NCI-H2227 treated with DMSO at 0.1 percent for 48 hours (cell line): ENCODE measurements around the gene ZWINT.

Source experiments
- DNase-seq: peaks from one replicate; lab custom pipeline; 2025; lab: John Stamatoyannopoulos, UW

The ZWINT gene, protein sequence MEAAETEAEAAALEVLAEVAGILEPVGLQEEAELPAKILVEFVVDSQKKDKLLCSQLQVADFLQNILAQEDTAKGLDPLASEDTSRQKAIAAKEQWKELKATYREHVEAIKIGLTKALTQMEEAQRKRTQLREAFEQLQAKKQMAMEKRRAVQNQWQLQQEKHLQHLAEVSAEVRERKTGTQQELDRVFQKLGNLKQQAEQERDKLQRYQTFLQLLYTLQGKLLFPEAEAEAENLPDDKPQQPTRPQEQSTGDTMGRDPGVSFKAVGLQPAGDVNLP

DNA sequence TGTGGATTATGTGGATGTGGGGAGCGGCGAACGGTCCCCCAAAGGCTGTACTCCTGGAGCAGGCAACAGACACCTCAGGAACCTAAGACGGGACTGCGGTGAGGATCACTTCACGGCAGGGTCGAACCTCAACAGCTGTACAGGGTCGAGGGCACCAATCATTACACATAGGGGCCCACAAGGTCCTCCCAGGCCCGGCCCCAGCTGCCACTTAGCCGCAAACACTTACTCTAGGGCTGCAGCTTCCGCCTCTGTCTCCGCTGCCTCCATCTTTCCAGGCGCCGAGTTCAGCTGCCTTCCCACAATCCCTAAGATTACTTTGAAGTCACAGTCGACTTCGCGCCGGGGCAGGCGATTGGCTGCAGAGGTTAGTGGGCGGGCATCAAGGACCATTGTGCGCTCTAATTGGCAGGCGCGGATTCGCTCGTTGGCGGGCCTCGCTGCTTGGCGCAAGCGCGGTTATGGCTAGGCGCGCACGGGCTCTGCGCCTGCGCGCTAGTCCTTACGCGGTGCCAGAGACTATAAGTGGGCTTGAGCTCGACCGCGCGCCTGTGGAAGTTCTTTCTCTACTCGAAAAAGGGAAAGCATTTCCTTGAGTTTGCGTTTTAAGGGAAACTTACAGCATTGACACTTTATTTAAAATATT, at the start of gene ZWINT:
ZWINT (minus strand) TSS at position 293 of the 646 bp plus-strand sequence; CDS start at position 270, 23 bp downstream.
- peak; percentile 93 for DNase-seq

DNA sequence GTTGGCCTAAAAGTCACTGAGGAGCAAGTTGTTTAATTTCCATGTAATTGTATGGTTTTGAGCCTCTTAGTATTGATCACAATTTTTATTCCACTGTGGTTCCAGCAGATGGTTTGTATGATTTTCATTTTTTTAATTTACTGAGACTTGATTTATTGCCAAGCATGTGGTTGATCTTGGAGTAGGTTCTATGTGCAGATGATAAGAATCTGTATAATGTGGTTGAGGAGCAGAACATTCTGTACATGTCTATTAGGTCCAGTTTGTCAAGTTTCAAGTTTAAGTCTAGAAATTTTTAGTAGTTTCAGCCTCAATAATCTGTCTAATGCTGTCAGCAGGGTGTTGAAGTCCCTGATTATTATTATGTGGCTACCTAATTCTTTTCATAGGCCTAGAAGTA, 22.7 kb upstream of the ZWINT start:
- DNase-seq: no peak

DNA sequence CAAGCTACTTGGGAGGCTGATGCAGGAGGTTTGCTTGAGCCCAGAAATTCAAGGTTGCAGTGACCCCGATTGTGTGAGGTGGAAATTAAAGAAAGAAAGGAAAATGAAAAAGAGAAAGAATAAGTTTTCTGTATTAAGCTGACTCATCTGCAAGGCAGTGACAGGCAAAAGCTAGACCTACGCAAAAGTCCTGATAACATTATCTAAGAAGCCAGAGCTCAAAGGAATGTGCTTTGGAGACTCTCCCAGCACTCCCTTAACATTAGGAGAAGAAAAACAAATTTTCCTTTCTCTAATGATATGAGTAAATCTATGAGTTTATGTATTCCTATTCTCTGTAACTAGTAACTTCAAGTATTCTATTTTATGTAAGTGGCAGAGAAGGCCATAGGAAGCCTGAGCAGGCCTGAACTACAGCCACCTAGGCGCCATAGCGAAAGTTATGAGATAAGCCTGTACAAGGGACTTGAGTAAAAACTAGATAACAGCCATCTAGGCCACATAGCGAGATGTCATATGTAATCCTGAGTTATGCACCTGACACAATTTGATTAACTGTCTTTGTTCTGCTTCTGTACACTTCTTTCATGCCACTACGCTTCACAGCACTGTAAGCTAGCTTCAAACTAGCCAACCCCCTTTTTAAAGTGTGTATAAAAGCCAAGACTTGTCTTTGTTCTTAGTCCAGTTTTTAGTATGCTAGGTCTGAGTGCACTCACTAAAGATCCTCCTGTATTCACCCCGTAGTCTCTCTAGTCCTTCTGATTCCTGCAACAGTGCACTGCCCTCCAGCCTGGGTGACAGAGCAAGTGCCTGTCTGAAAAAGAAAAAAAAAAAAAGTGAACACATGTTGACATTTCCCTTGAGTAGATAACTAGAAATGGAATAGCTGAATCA, 9.4 kb upstream of the ZWINT start:
- no peak for DNase-seq

DNA sequence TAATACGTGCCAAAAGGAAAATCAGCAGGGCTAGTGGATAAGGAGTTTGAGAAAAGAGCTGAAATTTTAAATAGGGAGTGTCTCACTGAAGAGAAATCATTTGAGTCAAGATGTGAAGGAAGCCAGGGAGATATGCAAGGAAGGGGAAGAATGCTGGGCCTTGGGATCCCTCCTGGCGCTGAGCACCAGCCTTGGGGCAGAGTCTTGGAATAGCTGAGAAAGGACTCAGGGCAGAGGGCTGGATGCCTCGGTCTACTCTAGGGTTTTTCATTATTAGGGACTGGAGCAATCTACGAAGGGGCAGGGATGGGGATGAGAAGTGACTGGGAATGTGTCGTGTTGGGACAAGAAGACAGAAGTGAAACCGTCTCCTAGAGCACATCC, 484 bp downstream of the ZWINT start:
- no peak for DNase-seq

DNA sequence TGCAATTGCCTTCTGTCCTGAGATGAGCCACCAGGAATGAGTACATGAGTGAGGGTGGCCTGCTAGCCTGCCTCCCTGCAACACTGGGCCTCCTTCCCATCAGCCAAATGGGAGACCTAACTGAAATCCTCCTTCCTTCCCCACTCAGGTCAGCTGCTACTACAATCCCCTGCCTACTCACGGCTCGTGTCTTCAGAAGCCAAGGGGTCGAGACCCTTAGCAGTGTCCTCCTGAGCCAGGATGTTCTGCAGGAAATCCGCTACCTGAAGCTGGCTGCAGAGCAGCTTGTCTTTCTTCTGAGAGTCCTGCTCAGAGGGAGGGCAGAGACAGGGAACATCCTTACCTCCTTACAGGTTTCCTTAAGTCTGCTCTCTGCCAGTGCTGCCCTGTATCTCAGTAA, 1.2 kb downstream of the ZWINT start:
- DNase-seq: no peak

DNA sequence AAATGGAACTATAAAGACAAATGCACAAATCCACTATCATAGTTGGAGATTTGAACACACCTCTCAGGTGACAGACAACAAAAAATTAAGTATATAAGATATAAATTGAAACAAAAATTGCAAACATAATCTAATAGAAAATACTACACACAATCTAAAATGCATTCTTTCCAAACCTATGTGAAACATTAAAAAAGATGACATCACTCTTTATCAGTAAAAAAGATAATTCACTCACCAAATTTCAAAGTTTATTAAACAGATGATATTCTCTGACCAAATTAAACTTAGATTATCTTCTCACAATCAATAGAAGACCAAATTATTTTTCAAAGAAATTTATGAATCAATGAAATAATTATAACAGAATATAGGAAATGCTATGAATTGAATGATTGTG, 4.0 kb downstream of the ZWINT start:
- no peak for DNase-seq

DNA sequence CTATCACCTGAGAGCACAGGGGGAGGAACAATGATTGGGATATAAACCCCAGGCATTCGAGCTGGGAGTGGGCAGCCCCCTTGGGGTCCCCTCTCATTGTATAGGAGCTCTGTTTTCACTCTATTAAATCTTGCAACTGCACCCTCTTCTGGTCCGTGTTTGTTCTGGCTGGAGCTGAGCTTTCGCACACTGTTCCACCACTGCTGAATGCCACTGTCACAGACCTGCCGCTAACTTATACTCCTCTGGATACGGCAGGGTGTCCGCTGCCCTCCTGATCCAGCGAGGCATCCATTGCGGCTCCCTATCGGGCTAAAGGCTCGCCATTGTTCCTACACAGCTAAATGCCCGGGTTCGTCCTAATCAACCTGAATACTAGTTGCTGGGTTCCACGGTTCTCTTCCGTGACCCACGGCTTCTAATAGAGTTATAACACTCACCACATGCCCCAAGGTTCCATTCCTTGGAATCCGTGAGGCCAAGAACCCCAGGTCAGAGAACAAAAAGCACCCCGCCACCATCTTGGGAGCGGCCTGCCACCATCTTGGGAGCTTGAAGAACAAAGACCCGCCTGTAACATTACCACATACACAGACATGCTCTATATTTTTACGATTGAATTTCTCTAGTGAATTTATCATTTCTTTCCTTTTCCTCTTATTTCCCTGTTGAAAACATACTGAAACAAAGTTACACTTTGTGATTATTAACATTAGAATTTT, 9.0 kb downstream of the ZWINT start:
- no peak for DNase-seq

DNA sequence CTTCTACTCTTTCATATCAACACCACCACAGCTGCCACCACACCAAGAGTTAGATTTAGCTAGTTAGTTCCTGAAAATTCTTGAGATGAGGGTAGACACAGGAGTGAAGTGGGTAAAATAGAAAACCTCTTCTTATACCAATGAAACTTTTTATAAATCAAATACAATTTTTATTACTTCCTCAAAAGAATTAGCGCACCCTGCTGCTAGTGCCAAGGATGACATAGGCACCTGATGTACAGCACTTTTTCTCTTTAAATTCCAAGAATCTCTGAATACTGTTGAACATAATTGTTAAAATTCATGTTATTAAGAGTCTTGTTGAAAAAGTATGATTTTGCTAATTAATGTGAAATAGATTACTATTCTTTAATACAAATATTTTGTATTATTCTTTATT, 11.4 kb downstream of the ZWINT start:
- no peak for DNase-seq

DNA sequence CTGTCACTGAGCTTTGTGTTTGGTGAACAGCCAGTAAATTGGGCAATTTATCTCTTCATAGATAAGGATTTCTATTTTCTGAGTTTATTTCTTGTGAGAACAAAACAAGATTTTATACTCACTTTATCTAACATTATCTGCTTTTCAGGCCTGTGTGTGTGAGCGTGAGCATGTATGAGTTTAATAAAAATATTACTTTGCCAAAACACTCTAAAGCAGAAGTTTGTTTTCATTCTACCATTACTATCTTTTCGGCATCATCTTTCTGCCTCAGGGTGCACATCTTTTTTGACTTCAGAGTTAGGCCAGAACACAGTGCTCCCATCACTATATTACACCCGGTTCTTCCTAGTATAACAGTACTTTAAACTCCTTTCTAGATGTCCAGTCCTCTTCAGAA, 13.0 kb downstream of the ZWINT start:
- no peak for DNase-seq

DNA sequence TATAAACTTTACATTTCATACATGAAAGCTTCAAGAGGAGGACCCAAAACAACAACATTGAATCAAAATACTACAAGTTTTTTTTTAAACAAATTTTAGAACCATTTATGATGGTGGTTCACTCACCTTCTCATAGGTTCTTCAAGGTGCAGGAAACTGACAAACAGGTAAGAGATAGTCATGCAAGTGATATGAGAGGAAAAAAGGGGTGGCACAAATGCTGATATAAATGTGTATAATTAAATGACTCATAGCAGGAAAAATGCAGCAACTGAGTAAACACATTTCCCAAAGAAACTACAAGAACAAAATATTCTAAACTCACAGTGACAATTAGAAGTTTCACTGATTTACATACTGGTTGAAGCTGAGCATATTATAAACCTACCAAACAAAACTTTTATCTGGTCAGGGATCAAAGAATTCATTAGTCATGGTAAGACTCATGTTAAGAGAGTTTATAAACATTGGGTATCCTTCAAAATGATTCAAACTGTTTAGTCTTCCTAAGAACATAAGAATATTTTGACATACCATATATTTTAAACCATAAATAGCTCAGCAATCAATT, 14.1 kb downstream of the ZWINT start:
- DNase-seq: no peak

DNA sequence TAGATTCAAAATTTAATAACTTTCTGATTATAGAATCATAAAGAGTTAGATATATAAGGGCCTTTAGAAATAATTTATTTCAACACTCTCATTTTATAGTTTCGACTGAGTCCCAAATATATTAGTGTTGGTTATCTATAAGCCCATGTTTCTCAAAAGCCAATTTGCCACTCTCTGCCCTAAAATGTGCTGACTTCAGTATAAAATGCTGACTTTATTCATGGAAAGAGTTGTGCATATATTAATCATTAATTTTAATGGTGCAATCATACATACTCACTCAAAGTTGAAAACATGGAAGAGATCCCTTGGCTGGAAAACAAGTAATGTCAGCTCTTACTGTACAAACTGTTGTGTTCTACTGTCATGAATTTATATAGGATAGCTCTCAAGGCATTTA, 19.4 kb downstream of the ZWINT start:
- no peak for DNase-seq

DNA sequence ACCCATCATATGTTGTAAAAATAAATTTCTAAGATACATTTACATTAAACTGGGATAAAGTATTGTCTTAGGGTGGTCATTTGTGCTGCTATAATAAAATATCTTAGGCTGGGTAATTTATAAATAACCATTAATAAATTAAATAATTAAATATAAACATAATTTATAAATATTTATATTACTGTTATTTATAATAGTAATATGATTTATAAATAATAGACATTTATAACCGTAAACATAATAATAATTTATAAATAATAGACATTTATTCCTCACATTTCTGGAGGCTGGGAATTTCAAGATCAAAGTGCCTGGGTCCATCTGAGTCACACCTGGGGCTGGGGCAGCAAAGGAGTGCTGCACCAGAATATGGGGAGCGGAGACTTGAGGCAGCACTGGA, 31.1 kb downstream of the ZWINT start:
- no peak for DNase-seq

DNA sequence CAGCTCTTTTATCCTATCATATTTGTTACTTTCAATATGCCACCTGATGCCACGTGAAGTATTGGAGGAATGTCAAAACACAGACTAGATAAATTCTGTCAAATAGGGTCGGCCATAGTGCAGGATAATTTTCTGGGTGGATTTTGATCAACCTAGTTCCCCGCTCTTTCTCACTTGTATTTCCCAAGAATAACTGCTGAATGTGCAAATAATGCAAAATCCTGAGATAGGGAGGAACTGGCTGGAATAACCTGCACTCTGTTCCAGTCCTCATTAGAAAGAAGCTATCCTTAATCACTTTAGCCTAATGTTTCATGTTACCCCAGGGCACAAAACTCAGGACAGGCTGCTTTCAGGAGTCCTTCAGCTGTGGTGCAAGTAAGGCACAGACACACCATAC, 33.9 kb downstream of the ZWINT start:
- DNase-seq: no peak

DNA sequence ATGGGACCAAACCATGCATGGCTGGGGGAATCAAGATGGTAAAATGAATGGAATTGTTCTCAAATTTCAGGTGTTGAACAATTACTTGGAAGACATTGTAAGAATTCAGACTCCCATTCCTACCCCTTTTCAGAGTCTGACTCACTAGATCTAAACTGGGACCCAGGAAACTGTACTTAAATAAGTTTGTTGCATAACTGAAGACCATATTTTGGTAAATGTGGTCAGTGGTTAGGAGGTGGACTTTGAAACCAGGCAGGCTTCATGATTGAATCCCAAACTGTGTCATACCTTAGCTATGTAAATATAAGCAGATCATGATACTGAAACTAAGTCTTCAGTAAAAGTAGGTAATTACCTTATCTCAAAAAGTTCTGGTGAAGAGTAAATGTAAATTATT, 41.7 kb downstream of the ZWINT start:
- no peak for DNase-seq

DNA sequence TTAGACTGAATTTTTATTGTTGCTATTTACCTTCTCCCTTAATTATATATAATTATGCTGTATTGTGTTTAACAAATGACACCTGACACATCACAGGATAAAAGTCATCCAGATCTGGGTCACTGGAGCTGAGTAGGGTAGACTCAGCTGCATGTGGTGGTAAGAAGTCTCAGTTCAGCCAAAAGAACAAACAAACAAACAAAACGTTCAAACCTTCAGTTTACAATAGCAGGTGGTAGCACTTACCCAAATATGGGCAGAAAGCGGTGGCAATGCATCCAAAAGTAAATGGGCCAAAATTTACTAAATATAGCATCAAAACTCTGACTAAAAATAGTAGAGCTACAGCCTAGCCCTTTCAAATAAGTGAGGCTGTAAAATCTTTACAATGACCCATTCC, 42.2 kb downstream of the ZWINT start:
- DNase-seq: no peak

DNA sequence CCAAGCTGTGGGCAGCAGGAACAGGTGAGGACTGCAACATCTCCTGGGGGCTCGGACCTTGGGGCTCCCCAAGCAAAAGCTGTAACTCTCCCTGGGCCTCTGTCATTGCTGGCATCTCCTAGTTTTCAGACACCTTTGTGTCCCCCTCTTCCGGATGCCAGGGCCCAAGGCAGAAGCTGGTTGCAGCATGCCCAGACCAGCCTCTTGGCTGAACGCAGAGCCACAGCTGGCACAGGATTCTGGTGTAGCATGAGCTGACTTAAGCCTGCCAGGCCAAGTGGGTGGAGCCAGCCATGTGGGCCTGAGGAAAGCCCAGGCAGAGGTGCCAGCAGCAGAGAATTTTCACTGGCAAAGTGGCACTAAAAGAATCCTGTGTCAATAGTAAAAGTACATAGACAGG, 43.5 kb downstream of the ZWINT start:
- DNase-seq: no peak

DNA sequence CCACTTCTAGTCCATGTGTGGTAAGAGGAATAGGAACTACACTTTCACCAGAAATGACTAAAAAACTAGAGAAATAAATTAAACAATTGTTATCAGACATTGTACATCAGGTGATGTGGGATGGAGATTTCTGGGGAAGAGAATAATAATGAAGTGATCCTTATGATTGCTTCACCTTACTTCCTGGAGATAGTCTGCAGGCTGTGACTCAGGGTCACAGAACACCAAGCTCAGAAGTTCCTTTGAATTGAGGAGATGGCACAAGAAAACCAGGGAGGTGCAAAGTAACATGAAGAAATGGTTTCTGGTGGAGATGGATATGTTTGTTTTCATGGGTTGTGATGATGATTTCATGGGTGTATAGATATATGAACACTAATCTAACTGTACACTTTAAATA, 44.5 kb downstream of the ZWINT start:
- DNase-seq: no peak
